Measurements from ENCODE around the gene CLSTN2.

CLSTN2 gene

DNA sequence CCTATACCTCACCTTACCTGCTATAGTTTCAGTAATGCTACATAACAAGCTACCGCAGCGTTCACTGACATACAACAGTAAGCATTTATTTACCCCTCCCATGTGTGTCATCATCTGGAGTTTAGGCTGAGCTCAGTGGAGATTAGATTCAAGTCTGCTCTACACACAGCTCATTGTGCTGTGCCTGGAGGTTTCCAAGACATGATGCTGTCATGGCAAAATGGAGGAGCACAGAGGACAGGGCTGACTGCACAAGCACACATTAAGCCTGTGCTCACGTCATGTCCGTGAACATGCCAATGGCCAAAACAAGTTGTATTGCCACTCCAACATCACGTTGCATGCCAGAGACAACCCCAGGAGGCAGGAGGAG lies 409.1 kb downstream of the CLSTN2 start:
- H2AK5ac ChIP-seq (ENCODE audit: low read length): no peak overlapping the region
- H3K4me1 ChIP-seq (ENCODE audit: control insufficient read depth in 1 of 2, insufficient read depth in 2 of 2, low read length in 2 of 2): peaks cover 3% of the 10 kb centered on the region in 2 experiments

DNA sequence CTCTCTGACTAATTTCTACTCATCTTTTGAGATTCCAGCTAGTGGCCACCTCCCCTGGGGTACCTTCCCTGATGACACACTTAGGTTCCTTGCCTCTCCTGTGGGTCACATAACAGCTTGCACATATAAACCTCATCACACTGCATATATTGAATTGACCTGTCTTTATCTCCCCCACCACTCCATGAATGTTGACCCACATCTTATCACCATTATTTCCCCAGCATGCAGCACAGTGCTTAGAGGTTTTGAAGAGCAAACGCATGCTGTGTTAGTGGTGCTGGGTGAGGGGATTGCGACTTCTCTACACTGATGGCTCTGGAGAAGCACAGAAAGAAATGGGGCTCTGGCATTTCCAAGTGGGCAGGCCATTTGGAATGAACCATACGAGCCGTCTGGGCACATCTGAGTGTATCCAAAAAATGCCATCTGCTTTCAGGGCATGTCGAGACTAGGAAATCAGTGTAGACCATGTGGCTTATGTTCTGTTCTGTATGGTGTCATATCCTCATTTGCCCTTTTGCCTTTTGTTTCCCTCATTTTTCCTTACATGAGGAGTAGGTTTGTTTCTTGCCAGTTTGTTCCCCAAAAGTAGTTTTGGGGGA lies 409.7 kb downstream of the CLSTN2 start:
- H3K14ac ChIP-seq (ENCODE audit: low read length): no peak overlapping the region
- no peak overlapping the region for H4K8ac ChIP-seq (ENCODE audit: low read depth, low read length)
- no CpG with 5 or more reads among the region's 5 CpGs for WGBS (ENCODE audit: extremely low coverage, insufficient coverage, insufficient read length)
- no peak overlapping the region for H3K4me3 ChIP-seq (ENCODE audit: low read depth, low read length)
- H3K23ac ChIP-seq (ENCODE audit: low read length): no peak overlapping the region
- H3K27me3 ChIP-seq (ENCODE audit: insufficient read depth, low read length): no peaks in the 10 kb centered on the region
- no peak overlapping the region for H3K27ac ChIP-seq (ENCODE audit: low read depth, low read length)
- H3K9ac ChIP-seq (ENCODE audit: low read length): no peak overlapping the region
- no peak overlapping the region for H2BK12ac ChIP-seq (ENCODE audit: low read length)
- no peak for DNase-seq
- no peak overlapping the region for H2BK5ac ChIP-seq (ENCODE audit: low read depth, low read length, poor library complexity)
- no peak overlapping the region for H3K18ac ChIP-seq (ENCODE audit: low read length)
- no peaks in the 10 kb centered on the region for H3K36me3 ChIP-seq (ENCODE audit: control insufficient read depth in 1 of 2, insufficient read depth in 2 of 2, low read length in 2 of 2)
- H3K4me2 ChIP-seq (ENCODE audit: low read length): no peak overlapping the region
- H4K91ac ChIP-seq (ENCODE audit: low read depth, low read length): no peak overlapping the region
- no peak overlapping the region for H4K12ac ChIP-seq (ENCODE audit: low read depth, low read length)
- H3K79me1 ChIP-seq (ENCODE audit: low read length): no peaks in the 10 kb centered on the region
- no peaks in the 10 kb centered on the region for H3K9me3 ChIP-seq (ENCODE audit: insufficient read depth, low read depth, low read length)
- H2AFZ ChIP-seq (ENCODE audit: insufficient read depth, low read length, poor library complexity): no peak overlapping the region
- no peak overlapping the region for H2AK5ac ChIP-seq (ENCODE audit: low read length)
- no peak overlapping the region for H3K4ac ChIP-seq (ENCODE audit: low read depth, low read length)
- no peaks in the 10 kb centered on the region for H3K79me2 ChIP-seq (ENCODE audit: control insufficient read depth, insufficient read depth, low read length, poor library complexity)
- H3K4me1 ChIP-seq (ENCODE audit: control insufficient read depth in 1 of 2, insufficient read depth in 2 of 2, low read length in 2 of 2): peaks cover 3% of the 10 kb centered on the region in 2 experiments
- no peak overlapping the region for H2BK120ac ChIP-seq (ENCODE audit: insufficient read depth, low read length, poor library complexity)

More for the DNA sequence above, 409.1 kb downstream of the CLSTN2 start:
- H3K79me2 ChIP-seq (ENCODE audit: control insufficient read depth, insufficient read depth, low read length, poor library complexity): no peaks in the 10 kb centered on the region
- H3K27ac ChIP-seq (ENCODE audit: low read depth, low read length): no peak overlapping the region
- H3K4me2 ChIP-seq (ENCODE audit: low read length): no peak overlapping the region
- H3K36me3 ChIP-seq (ENCODE audit: control insufficient read depth in 1 of 2, insufficient read depth in 2 of 2, low read length in 2 of 2): no peaks in the 10 kb centered on the region
- H2BK12ac ChIP-seq (ENCODE audit: low read length): no peak overlapping the region
- H3K9ac ChIP-seq (ENCODE audit: low read length): no peak overlapping the region
- no peak overlapping the region for H4K8ac ChIP-seq (ENCODE audit: low read depth, low read length)
- H3K14ac ChIP-seq (ENCODE audit: low read length): no peak overlapping the region
- no peaks in the 10 kb centered on the region for H3K9me3 ChIP-seq (ENCODE audit: insufficient read depth, low read depth, low read length)
- H2AFZ ChIP-seq (ENCODE audit: insufficient read depth, low read length, poor library complexity): no peak overlapping the region
- H2BK5ac ChIP-seq (ENCODE audit: low read depth, low read length, poor library complexity): no peak overlapping the region
- DNase-seq: peak in 1 of 2 donors; percentile 7
- H3K27me3 ChIP-seq (ENCODE audit: insufficient read depth, low read length): no peaks in the 10 kb centered on the region
- H4K12ac ChIP-seq (ENCODE audit: low read depth, low read length): no peak overlapping the region
- no peak overlapping the region for H3K18ac ChIP-seq (ENCODE audit: low read length)
- no peak overlapping the region for H3K4ac ChIP-seq (ENCODE audit: low read depth, low read length)
- H4K91ac ChIP-seq (ENCODE audit: low read depth, low read length): no peak overlapping the region
- no CpG with 5 or more reads among the region's 5 CpGs for WGBS (ENCODE audit: extremely low coverage, insufficient coverage, insufficient read length)
- H2BK120ac ChIP-seq (ENCODE audit: insufficient read depth, low read length, poor library complexity): no peak overlapping the region
- no peak overlapping the region for H3K23ac ChIP-seq (ENCODE audit: low read length)
- H3K4me3 ChIP-seq (ENCODE audit: low read depth, low read length): no peak overlapping the region
- no peaks in the 10 kb centered on the region for H3K79me1 ChIP-seq (ENCODE audit: low read length)

DNA sequence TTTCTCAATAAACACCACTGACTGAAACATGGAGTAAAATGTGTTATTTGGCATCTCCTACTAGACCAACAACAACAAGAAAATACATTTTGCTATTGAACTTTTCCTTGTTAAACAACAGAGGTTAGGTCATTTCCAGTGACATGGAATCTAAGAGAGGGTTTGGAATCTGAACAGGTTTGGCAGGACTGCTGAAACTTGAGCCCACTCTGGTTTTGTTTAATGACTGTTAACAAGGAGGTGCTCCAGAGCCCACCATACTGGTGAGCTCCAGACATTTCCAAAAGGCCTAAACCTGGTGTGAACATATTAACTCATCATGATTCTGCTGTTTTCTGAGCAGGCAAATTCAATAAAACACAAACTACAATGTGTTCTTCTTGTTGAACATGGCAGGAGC lies 412.2 kb downstream of the CLSTN2 start:
- no peak overlapping the region for H3K4me3 ChIP-seq (ENCODE audit: low read depth, low read length)
- H2BK120ac ChIP-seq (ENCODE audit: insufficient read depth, low read length, poor library complexity): no peak overlapping the region
- H3K27ac ChIP-seq (ENCODE audit: low read depth, low read length): no peak overlapping the region
- H4K12ac ChIP-seq (ENCODE audit: low read depth, low read length): no peak overlapping the region
- no peaks in the 10 kb centered on the region for H3K36me3 ChIP-seq (ENCODE audit: control insufficient read depth in 1 of 2, insufficient read depth in 2 of 2, low read length in 2 of 2)
- no peak overlapping the region for H3K4ac ChIP-seq (ENCODE audit: low read depth, low read length)
- H4K91ac ChIP-seq (ENCODE audit: low read depth, low read length): no peak overlapping the region
- H3K9me3 ChIP-seq (ENCODE audit: insufficient read depth, low read depth, low read length): no peaks in the 10 kb centered on the region
- H3K79me2 ChIP-seq (ENCODE audit: control insufficient read depth, insufficient read depth, low read length, poor library complexity): no peaks in the 10 kb centered on the region
- H4K8ac ChIP-seq (ENCODE audit: low read depth, low read length): no peak overlapping the region
- no peak overlapping the region for H3K23ac ChIP-seq (ENCODE audit: low read length)
- H3K79me1 ChIP-seq (ENCODE audit: low read length): no peaks in the 10 kb centered on the region
- no peak overlapping the region for H2BK12ac ChIP-seq (ENCODE audit: low read length)
- peak overlapping the region; percentile 0 for H3K4me2 ChIP-seq (ENCODE audit: low read length)
- no peak overlapping the region for H2AK5ac ChIP-seq (ENCODE audit: low read length)
- H3K14ac ChIP-seq (ENCODE audit: low read length): no peak overlapping the region
- no peak overlapping the region for H2BK5ac ChIP-seq (ENCODE audit: low read depth, low read length, poor library complexity)
- peaks cover 3% of the 10 kb centered on the region in 2 experiments for H3K4me1 ChIP-seq (ENCODE audit: control insufficient read depth in 1 of 2, insufficient read depth in 2 of 2, low read length in 2 of 2)
- no peak overlapping the region for H3K9ac ChIP-seq (ENCODE audit: low read length)
- H2AFZ ChIP-seq (ENCODE audit: insufficient read depth, low read length, poor library complexity): no peak overlapping the region
- DNase-seq: no peak
- no peak overlapping the region for H3K18ac ChIP-seq (ENCODE audit: low read length)
- H3K27me3 ChIP-seq (ENCODE audit: insufficient read depth, low read length): no peaks in the 10 kb centered on the region

DNA sequence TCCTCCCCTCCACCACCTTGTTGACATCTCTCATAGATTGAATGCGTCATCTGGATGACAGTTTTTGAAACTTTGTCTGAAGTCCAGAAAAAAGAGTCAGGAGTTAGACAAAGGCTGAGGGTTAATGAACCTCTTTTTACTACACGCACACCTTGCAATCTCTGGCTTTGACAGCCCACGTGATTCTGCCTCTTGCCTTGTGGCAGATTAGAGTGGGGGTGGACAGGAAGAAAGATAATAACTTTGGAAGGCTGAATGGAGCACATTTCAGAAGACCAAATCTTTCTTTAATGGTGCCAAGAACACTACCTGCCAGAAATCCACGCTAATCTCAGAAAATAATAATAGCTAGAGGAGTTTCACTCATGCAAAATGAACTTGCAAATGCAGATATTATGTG lies 415.0 kb downstream of the CLSTN2 start:
- Histone ChIP-seq H2AK5ac (ENCODE audit: low read length) (no peak overlapping the region), H3K9ac (ENCODE audit: low read length) (no peak overlapping the region), H3K79me2 (ENCODE audit: control insufficient read depth, insufficient read depth, low read length, poor library complexity) (no peaks in the 10 kb centered on the region), H3K18ac (ENCODE audit: low read length) (no peak overlapping the region), H4K8ac (ENCODE audit: low read depth, low read length) (no peak overlapping the region), H4K12ac (ENCODE audit: low read depth, low read length) (no peak overlapping the region), H3K79me1 (ENCODE audit: low read length) (no peaks in the 10 kb centered on the region), H3K36me3 (ENCODE audit: control insufficient read depth in 1 of 2, insufficient read depth in 2 of 2, low read length in 2 of 2) (no peaks in the 10 kb centered on the region), H3K14ac (ENCODE audit: low read length) (no peak overlapping the region), H2AFZ (ENCODE audit: insufficient read depth, low read length, poor library complexity) (no peak overlapping the region), H3K4me2 (ENCODE audit: low read length) (no peak overlapping the region), H2BK5ac (ENCODE audit: low read depth, low read length, poor library complexity) (no peak overlapping the region), H3K4me1 (ENCODE audit: control insufficient read depth in 1 of 2, insufficient read depth in 2 of 2, low read length in 2 of 2) (peaks cover 3% of the 10 kb centered on the region in 2 experiments), H3K4ac (ENCODE audit: low read depth, low read length) (no peak overlapping the region), H4K91ac (ENCODE audit: low read depth, low read length) (no peak overlapping the region), H3K27me3 (ENCODE audit: insufficient read depth, low read length) (no peaks in the 10 kb centered on the region), H3K4me3 (ENCODE audit: low read depth, low read length) (no peak overlapping the region), H2BK12ac (ENCODE audit: low read length) (no peak overlapping the region), H2BK120ac (ENCODE audit: insufficient read depth, low read length, poor library complexity) (no peak overlapping the region), H3K23ac (ENCODE audit: low read length) (no peak overlapping the region), H3K27ac (ENCODE audit: low read depth, low read length) (no peak overlapping the region), H3K9me3 (ENCODE audit: insufficient read depth, low read depth, low read length) (no peaks in the 10 kb centered on the region)
- WGBS (ENCODE audit: extremely low coverage, insufficient coverage, insufficient read length): no CpG with 5 or more reads among the region's 4 CpGs
- no peak for DNase-seq
